Neural cell (in vitro differentiated cells): ENCODE data around the gene ACBD6.

Experiments
- EZH2 ChIP-seq: fragments of 200-600, 300-800 bp; shearing (Covaris generic), sonication (generic); IDR thresholded peaks from 2 replicates; pipeline ENCODE4 v1.6.1; 2014; ENCODE audit warnings: antibody characterized with exemption, low read length, borderline replicate concordance, mild to moderate bottlenecking; ENCODE audit not compliant: insufficient read depth, poor library complexity, severe bottlenecking
- POLR2AphosphoS5 ChIP-seq: IDR thresholded peaks from 2 replicates; pipeline ENCODE4 v1.6.1; 2012

DNA sequence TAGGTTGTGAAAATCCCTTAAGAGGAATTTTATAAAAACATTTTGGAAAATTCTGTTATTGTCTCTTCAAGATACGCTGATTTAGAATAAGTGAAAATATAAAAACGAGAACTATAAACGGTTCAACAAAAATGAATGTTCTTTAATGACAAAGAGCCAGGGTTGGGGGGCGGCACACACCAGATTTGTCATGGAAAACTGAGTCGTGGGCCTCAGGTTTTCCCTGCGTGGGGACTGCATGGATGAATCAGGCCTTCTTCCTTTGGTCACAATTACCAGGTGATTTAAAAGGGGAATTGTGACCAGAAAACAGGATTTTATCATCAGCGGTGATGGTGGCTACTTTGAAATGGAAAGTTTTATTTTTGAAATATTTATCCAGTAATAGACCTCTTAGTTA, 263.7 kb downstream of the ACBD6 start:
- TF ChIP-seq EZH2 (no peak), POLR2AphosphoS5 (no peak)
